ENCODE measurements around the gene RAB23.
"Not testable (repeated sequence)": the region's sequence is repeated elsewhere in the genome, so short reads cannot be mapped to it uniquely, and the experiment has no call there.

RAB23 gene

GRCh38 chr6:57255451-57256169 lies 33.5 kb upstream of the RAB23 start:
- H3K4me3 ChIP-seq (ENCODE audit: low read length), result no peak overlapping the region
- peaks cover 32% of the 10 kb centered on the region for H3K4me1 ChIP-seq (ENCODE audit: control insufficient read depth, insufficient read depth, low read length)
- no peak overlapping the region for H3K9ac ChIP-seq (ENCODE audit: low read depth, low read length)
- H3K36me3 ChIP-seq (ENCODE audit: insufficient read depth, low read length), result no peaks in the 10 kb centered on the region
- no peak overlapping the region for H3K4me2 ChIP-seq (ENCODE audit: low read length)
- H3K9me3 ChIP-seq (replicated peaks; ENCODE audit: low read length), result no peaks in the 10 kb centered on the region
- no peaks in the 10 kb centered on the region for H3K27me3 ChIP-seq (ENCODE audit: control insufficient read depth, insufficient read depth, low read length)

- no peaks in the 10 kb centered on the region for H3K36me3 ChIP-seq (ENCODE audit: insufficient read depth, low read length)
- H3K9ac ChIP-seq (ENCODE audit: low read depth, low read length), result no peak overlapping the region
- H3K9me3 ChIP-seq (replicated peaks; ENCODE audit: low read length), result no peaks in the 10 kb centered on the region
- H3K4me3 ChIP-seq (ENCODE audit: low read length), result no peak overlapping the region
- no peaks in the 10 kb centered on the region for H3K27me3 ChIP-seq (ENCODE audit: control insufficient read depth, insufficient read depth, low read length)
- H3K4me1 ChIP-seq (ENCODE audit: control insufficient read depth, insufficient read depth, low read length), result peaks cover 30% of the 10 kb centered on the region
- H3K4me2 ChIP-seq (ENCODE audit: low read length), result no peak overlapping the region
Observed at GRCh38 chr6:57254055-57254717, 32.1 kb upstream of the RAB23 start.

GRCh38 chr6:57252975-57253374 lies 30.9 kb upstream of the RAB23 start:
- no peak overlapping the region for H3K4me3 ChIP-seq (ENCODE audit: low read length)
- H3K27me3 ChIP-seq (ENCODE audit: control insufficient read depth, insufficient read depth, low read length), result no peaks in the 10 kb centered on the region
- no peaks in the 10 kb centered on the region for H3K9me3 ChIP-seq (replicated peaks; ENCODE audit: low read length)
- H3K4me1 ChIP-seq (ENCODE audit: control insufficient read depth, insufficient read depth, low read length), result peaks cover 20% of the 10 kb centered on the region
- no peaks in the 10 kb centered on the region for H3K36me3 ChIP-seq (ENCODE audit: insufficient read depth, low read length)
- peak overlapping the region; percentile 56 for H3K4me2 ChIP-seq (ENCODE audit: low read length)
- peak overlapping the region; percentile 54 for H3K9ac ChIP-seq (ENCODE audit: low read depth, low read length)

GRCh38 chr6:57252137-57252536 lies 30.0 kb upstream of the RAB23 start:
- H3K9me3 ChIP-seq (replicated peaks; ENCODE audit: low read length), result no peaks in the 10 kb centered on the region

GRCh38 chr6:57250348-57250747 lies 28.2 kb upstream of the RAB23 start:
- Histone ChIP-seq H3K9me3 (replicated peaks; ENCODE audit: low read length) (no peaks in the 10 kb centered on the region), H3K4me3 (ENCODE audit: low read length) (no peak overlapping the region), H3K9ac (ENCODE audit: low read depth, low read length) (no peak overlapping the region), H3K36me3 (ENCODE audit: insufficient read depth, low read length) (no peaks in the 10 kb centered on the region), H3K27me3 (ENCODE audit: control insufficient read depth, insufficient read depth, low read length) (no peaks in the 10 kb centered on the region), H3K4me2 (ENCODE audit: low read length) (no peak overlapping the region), H3K4me1 (ENCODE audit: control insufficient read depth, insufficient read depth, low read length) (peaks cover 17% of the 10 kb centered on the region)

More at GRCh38 chr6:57252137-57252536, 30.0 kb upstream of the RAB23 start:
- Histone ChIP-seq H3K4me1 (ENCODE audit: control insufficient read depth, insufficient read depth, low read length) (peaks cover 17% of the 10 kb centered on the region), H3K36me3 (ENCODE audit: insufficient read depth, low read length) (no peaks in the 10 kb centered on the region), H3K4me3 (ENCODE audit: low read length) (no peak overlapping the region), H3K9ac (ENCODE audit: low read depth, low read length) (no peak overlapping the region), H3K27me3 (ENCODE audit: control insufficient read depth, insufficient read depth, low read length) (no peaks in the 10 kb centered on the region), H3K4me2 (ENCODE audit: low read length) (no peak overlapping the region)

- H3K9ac ChIP-seq (ENCODE audit: low read depth, low read length), result no peak overlapping the region
- H3K4me1 ChIP-seq (ENCODE audit: control insufficient read depth, insufficient read depth, low read length), result peaks cover 14% of the 10 kb centered on the region
- no peaks in the 10 kb centered on the region for H3K9me3 ChIP-seq (replicated peaks; ENCODE audit: low read length)
- H3K4me3 ChIP-seq (ENCODE audit: low read length), result no peak overlapping the region
- H3K4me2 ChIP-seq (ENCODE audit: low read length), result no peak overlapping the region
- H3K27me3 ChIP-seq (ENCODE audit: control insufficient read depth, insufficient read depth, low read length), result no peaks in the 10 kb centered on the region
- H3K36me3 ChIP-seq (ENCODE audit: insufficient read depth, low read length), result no peaks in the 10 kb centered on the region
Observed at GRCh38 chr6:57248311-57248895, 26.3 kb upstream of the RAB23 start.

GRCh38 chr6:57247603-57248002 lies 25.5 kb upstream of the RAB23 start:
- no peak overlapping the region for H3K4me2 ChIP-seq (ENCODE audit: low read length)
- no peaks in the 10 kb centered on the region for H3K27me3 ChIP-seq (ENCODE audit: control insufficient read depth, insufficient read depth, low read length)

GRCh38 chr6:57246307-57246706 lies 24.2 kb upstream of the RAB23 start:
- peaks cover 15% of the 10 kb centered on the region for H3K4me1 ChIP-seq (ENCODE audit: control insufficient read depth, insufficient read depth, low read length)
- no peak overlapping the region for H3K4me2 ChIP-seq (ENCODE audit: low read length)
- no peaks in the 10 kb centered on the region for H3K36me3 ChIP-seq (ENCODE audit: insufficient read depth, low read length)
- H3K4me3 ChIP-seq (ENCODE audit: low read length), result no peak overlapping the region
- H3K9ac ChIP-seq (ENCODE audit: low read depth, low read length), result no peak overlapping the region
- H3K27me3 ChIP-seq (ENCODE audit: control insufficient read depth, insufficient read depth, low read length), result no peaks in the 10 kb centered on the region
- H3K9me3 ChIP-seq (replicated peaks; ENCODE audit: low read length), result no peaks in the 10 kb centered on the region

More at GRCh38 chr6:57247603-57248002, 25.5 kb upstream of the RAB23 start:
- Histone ChIP-seq H3K9me3 (replicated peaks; ENCODE audit: low read length) (no peaks in the 10 kb centered on the region), H3K9ac (ENCODE audit: low read depth, low read length) (no peak overlapping the region), H3K36me3 (ENCODE audit: insufficient read depth, low read length) (no peaks in the 10 kb centered on the region), H3K4me3 (ENCODE audit: low read length) (no peak overlapping the region), H3K4me1 (ENCODE audit: control insufficient read depth, insufficient read depth, low read length) (peaks cover 12% of the 10 kb centered on the region)

- no peak overlapping the region for H3K9ac ChIP-seq (ENCODE audit: low read depth, low read length)
- no peak overlapping the region for H3K4me2 ChIP-seq (ENCODE audit: low read length)
- no peaks in the 10 kb centered on the region for H3K9me3 ChIP-seq (replicated peaks; ENCODE audit: low read length)
- no peaks in the 10 kb centered on the region for H3K27me3 ChIP-seq (ENCODE audit: control insufficient read depth, insufficient read depth, low read length)
- H3K36me3 ChIP-seq (ENCODE audit: insufficient read depth, low read length), result no peaks in the 10 kb centered on the region
- peaks cover 15% of the 10 kb centered on the region for H3K4me1 ChIP-seq (ENCODE audit: control insufficient read depth, insufficient read depth, low read length)
- H3K4me3 ChIP-seq (ENCODE audit: low read length), result no peak overlapping the region
Observed at GRCh38 chr6:57243954-57244353, 21.8 kb upstream of the RAB23 start.

GRCh38 chr6:57243526-57243925 lies 21.4 kb upstream of the RAB23 start:
- H3K27me3 ChIP-seq (ENCODE audit: control insufficient read depth, insufficient read depth, low read length); H3K4me3 ChIP-seq (ENCODE audit: low read length); H3K4me2 ChIP-seq (ENCODE audit: low read length); H3K36me3 ChIP-seq (ENCODE audit: insufficient read depth, low read length); H3K9ac ChIP-seq (ENCODE audit: low read depth, low read length); H3K9me3 ChIP-seq (replicated peaks; ENCODE audit: low read length): not testable (repeated sequence)
- H3K4me1 ChIP-seq (ENCODE audit: control insufficient read depth, insufficient read depth, low read length), result peaks cover 15% of the 10 kb centered on the region

- Histone ChIP-seq H3K9me3 (replicated peaks; ENCODE audit: low read length) (no peaks in the 10 kb centered on the region), H3K4me2 (ENCODE audit: low read length) (no peak overlapping the region), H3K36me3 (ENCODE audit: insufficient read depth, low read length) (no peaks in the 10 kb centered on the region), H3K9ac (ENCODE audit: low read depth, low read length) (peak overlapping the region; percentile 77), H3K4me1 (ENCODE audit: control insufficient read depth, insufficient read depth, low read length) (peaks cover 12% of the 10 kb centered on the region), H3K27me3 (ENCODE audit: control insufficient read depth, insufficient read depth, low read length) (no peaks in the 10 kb centered on the region), H3K4me3 (ENCODE audit: low read length) (no peak overlapping the region)
Observed at GRCh38 chr6:57242505-57242904, 20.4 kb upstream of the RAB23 start.

Data from skeletal muscle satellite cell (primary cell).